OCI-LY7 (cell line): Measurements from ENCODE around the gene ACTC1.

Source experiments
- CTCF ChIP-seq: fragments of 200-600 bp; sonication (generic); conservative IDR thresholded peaks from 2 replicates; pipeline ENCODE4 v1.5.1; 2014; ENCODE audit warnings: mild to moderate bottlenecking, antibody characterized with exemption, low read length, moderate library complexity, mixed read lengths
- EZH2phosphoT487 ChIP-seq: fragments of 200-600 bp; sonication (generic); IDR thresholded peaks from 2 replicates; pipeline ENCODE4 v1.6.1; 2018; ENCODE audit warnings: low read depth, borderline replicate concordance, mild to moderate bottlenecking, mixed run types, antibody characterized with exemption, low read length, moderate library complexity, mixed read lengths

- no peak for TF ChIP-seq CTCF
- no peak for TF ChIP-seq EZH2phosphoT487
These were observed 12.4 kb downstream of the ACTC1 start for GRCh38 chr15:34782901-34783300.
